Measurements from ENCODE around the gene TBC1D9B.

Gene TBC1D9B

GRCh38 chr5:179822444-179822990 is 85.2 kb downstream of the TBC1D9B start:
- H3K9me3 ChIP-seq, result no peaks in the 10 kb centered on the region

GRCh38 chr5:179822059-179822432 is 85.7 kb downstream of the TBC1D9B start:
- H3K27ac ChIP-seq, result peak overlapping the region; percentile 100
- peaks cover 42 to 50% of the 10 kb centered on the region in 2 experiments for H3K4me1 ChIP-seq (ENCODE audit: control insufficient read depth in 1 of 2, insufficient read depth in 1 of 2, low read depth in 1 of 2, low read length in 1 of 2)
- H3K9me3 ChIP-seq, result no peaks in the 10 kb centered on the region
- peaks cover 6% of the 10 kb centered on the region for H3K27me3 ChIP-seq
- TF ChIP-seq CTCF (IDR thresholded peaks at IDR 0.05), result no peak
- H3K36me3 ChIP-seq, result peaks cover 45% of the 10 kb centered on the region
- peak overlapping the region; percentile 93 to 97 for H3K4me3 ChIP-seq (ENCODE audit: low read depth in 1 of 2, low read length in 1 of 2)

More at GRCh38 chr5:179822444-179822990, 85.2 kb downstream of the TBC1D9B start:
- Histone ChIP-seq H3K27me3 (peaks cover 2% of the 10 kb centered on the region), H3K36me3 (peaks cover 50% of the 10 kb centered on the region), H3K4me3 (ENCODE audit: low read depth in 1 of 2, low read length in 1 of 2) (peak overlapping the region in 1 of 2 experiments; percentile 93), H3K4me1 (ENCODE audit: control insufficient read depth in 1 of 2, insufficient read depth in 1 of 2, low read depth in 1 of 2, low read length in 1 of 2) (peaks cover 37 to 47% of the 10 kb centered on the region in 2 experiments), H3K27ac (peak overlapping the region; percentile 100)
- no peak for TF ChIP-seq CTCF (IDR thresholded peaks at IDR 0.05)

- H3K4me3 ChIP-seq (ENCODE audit: low read depth in 1 of 2, low read length in 1 of 2), result peak overlapping the region; percentile 93 to 97
- H3K27ac ChIP-seq, result peak overlapping the region; percentile 100
- no peaks in the 10 kb centered on the region for H3K9me3 ChIP-seq
- peaks cover 39% of the 10 kb centered on the region for H3K36me3 ChIP-seq
- H3K4me1 ChIP-seq (ENCODE audit: control insufficient read depth in 1 of 2, insufficient read depth in 1 of 2, low read depth in 1 of 2, low read length in 1 of 2), result peaks cover 48 to 56% of the 10 kb centered on the region in 2 experiments
- TF ChIP-seq CTCF (IDR thresholded peaks at IDR 0.05), result peak; percentile 54
- H3K27me3 ChIP-seq, result peaks cover 12% of the 10 kb centered on the region
Measured at GRCh38 chr5:179821298-179822058, 86.2 kb downstream of the TBC1D9B start.

- Histone ChIP-seq H3K4me1 (ENCODE audit: control insufficient read depth in 1 of 2, insufficient read depth in 1 of 2, low read depth in 1 of 2, low read length in 1 of 2) (peaks cover 50 to 58% of the 10 kb centered on the region in 2 experiments), H3K27ac (peak within 1 kb of the TSS; percentile 100), H3K27me3 (peaks cover 16% of the 10 kb centered on the region)
Measured at GRCh38 chr5:179820483-179821297, 87.0 kb downstream of the TBC1D9B start, which contains the start of gene SQSTM1. TSS of gene SQSTM1 (plus strand) at chr5:179820905. CDS start at chr5:179820937, 32 bp downstream.

More at GRCh38 chr5:179820483-179821297, 87.0 kb downstream of the TBC1D9B start, which contains the start of gene SQSTM1:
- Histone ChIP-seq H3K4me3 (ENCODE audit: low read depth in 1 of 2, low read length in 1 of 2) (peak within 1 kb of the TSS; percentile 93 to 97), H3K36me3 (peaks cover 34% of the 10 kb centered on the region), H3K9me3 (no peaks in the 10 kb centered on the region)
- peak; percentile 34 for TF ChIP-seq CTCF (IDR thresholded peaks at IDR 0.05)

Measured in neutrophil (primary cell).